ENCODE measurements around the gene REXO5.

Gene REXO5

DNA sequence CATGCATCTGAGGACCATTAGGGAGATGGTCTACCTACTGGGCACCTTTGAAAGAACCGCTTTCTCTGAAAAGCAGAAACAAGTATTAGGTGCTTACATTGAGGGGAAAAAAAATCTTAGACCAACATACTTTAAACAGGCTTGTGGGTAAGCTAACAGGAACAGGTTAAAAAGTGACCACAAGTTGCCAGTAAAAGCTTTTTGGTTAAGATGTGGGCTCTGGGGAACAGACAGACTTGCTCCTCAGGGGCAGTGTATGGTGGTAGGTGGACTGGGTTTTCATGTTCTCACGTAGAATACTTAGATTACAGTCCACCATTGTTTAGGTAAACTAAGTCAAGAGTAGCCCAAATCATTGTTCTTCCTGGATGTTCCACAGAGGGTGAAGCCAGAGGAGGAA lies 41.2 kb downstream of the REXO5 start:
- Mint-ChIP-seq H3K27ac (peak overlapping the region in 1 of 3 experiments; percentile 52), H3K27me3 (ENCODE audit: low read depth) (no peaks in the 10 kb centered on the region), H3K9me3 (no peaks in the 10 kb centered on the region), H3K4me1 (peaks cover 24% of the 10 kb centered on the region), H3K4me3 (no peak overlapping the region), H3K36me3 (ENCODE audit: low read depth) (peaks cover 15% of the 10 kb centered on the region)
- TF ChIP-seq, protein P1, sequence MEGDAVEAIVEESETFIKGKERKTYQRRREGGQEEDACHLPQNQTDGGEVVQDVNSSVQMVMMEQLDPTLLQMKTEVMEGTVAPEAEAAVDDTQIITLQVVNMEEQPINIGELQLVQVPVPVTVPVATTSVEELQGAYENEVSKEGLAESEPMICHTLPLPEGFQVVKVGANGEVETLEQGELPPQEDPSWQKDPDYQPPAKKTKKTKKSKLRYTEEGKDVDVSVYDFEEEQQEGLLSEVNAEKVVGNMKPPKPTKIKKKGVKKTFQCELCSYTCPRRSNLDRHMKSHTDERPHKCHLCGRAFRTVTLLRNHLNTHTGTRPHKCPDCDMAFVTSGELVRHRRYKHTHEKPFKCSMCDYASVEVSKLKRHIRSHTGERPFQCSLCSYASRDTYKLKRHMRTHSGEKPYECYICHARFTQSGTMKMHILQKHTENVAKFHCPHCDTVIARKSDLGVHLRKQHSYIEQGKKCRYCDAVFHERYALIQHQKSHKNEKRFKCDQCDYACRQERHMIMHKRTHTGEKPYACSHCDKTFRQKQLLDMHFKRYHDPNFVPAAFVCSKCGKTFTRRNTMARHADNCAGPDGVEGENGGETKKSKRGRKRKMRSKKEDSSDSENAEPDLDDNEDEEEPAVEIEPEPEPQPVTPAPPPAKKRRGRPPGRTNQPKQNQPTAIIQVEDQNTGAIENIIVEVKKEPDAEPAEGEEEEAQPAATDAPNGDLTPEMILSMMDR (IDR thresholded peaks at IDR 0.05; ENCODE audit: unreplicated experiment in 3 of 3) = no peak

DNA sequence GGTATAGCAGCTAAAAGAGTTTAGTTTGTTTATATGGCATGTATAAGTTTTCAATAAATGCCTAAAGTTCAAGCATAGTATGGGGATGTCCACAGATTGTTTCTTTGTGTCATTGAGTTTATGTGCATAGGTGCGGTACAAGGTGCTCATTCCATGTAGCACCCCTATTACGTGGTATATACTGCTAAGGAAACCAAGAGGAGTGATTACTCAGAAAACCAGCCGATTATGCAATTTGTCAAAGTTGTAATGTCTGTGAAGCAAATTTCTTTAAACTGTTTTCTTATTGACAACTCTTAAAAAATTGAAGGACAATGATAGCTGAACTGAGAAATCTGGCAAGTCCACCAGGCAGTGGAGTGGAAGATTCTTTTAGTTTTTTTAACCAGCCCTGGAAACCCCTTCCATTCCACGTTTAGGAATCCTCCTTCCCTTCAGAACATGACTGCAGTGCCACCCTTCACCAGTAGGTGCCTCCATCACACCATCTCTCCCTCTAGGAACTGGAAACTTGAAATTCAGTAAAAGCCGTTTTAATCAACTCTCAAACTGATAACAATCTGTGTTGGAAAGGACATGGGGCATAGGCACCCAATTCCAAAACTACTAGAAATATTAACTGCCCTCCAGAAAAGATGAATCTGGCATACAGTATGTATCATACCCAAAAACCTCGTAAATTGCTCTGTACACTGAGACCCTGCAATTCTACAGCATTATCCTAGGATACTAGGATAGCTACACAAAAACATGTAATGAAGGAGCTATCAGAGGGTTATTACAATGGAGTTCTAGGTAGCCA lies 43.5 kb downstream of the REXO5 start:
- no peaks in the 10 kb centered on the region for H3K9me3 Mint-ChIP-seq
- no peaks in the 10 kb centered on the region for H3K27me3 Mint-ChIP-seq (ENCODE audit: low read depth)
- H3K4me3 Mint-ChIP-seq = no peak overlapping the region
- peak overlapping the region; percentile 14 to 92 (median 91) for H3K27ac Mint-ChIP-seq
- H3K4me1 Mint-ChIP-seq = peaks cover 30% of the 10 kb centered on the region
- H3K36me3 Mint-ChIP-seq (ENCODE audit: low read depth) = peaks cover 18% of the 10 kb centered on the region
- TF ChIP-seq, protein P1 (IDR thresholded peaks at IDR 0.05; ENCODE audit: unreplicated experiment in 3 of 3) = peak; percentile 96 to 97 (median 97)

DNA sequence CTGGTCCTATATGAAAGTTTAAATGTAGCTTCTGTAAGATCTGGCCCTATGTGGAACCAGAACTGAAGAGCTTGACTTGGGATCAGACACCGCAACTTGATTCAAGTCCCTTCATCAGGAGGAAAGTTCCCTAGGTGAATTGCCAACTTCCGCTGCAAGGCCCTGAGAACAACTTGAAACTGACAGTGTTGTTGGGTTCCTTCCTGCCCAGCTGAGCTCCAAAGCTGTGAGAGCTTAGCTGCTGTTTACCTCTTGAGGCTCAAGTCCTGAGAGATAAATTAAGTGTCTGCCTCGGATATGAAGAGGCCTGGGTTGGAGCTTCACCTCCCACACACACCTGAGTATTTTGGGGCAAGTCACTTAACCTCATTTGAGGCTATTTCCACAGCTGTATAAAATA lies 44.7 kb downstream of the REXO5 start:
- no peaks in the 10 kb centered on the region for H3K27me3 Mint-ChIP-seq (ENCODE audit: low read depth)
- H3K27ac Mint-ChIP-seq = peak overlapping the region; percentile 84 to 92 (median 91)
- TF ChIP-seq, protein P1 (IDR thresholded peaks at IDR 0.05; ENCODE audit: unreplicated experiment in 3 of 3) = no peak
- H3K36me3 Mint-ChIP-seq (ENCODE audit: low read depth) = peaks cover 26% of the 10 kb centered on the region
- H3K4me3 Mint-ChIP-seq = no peak overlapping the region
- H3K4me1 Mint-ChIP-seq = peaks cover 30% of the 10 kb centered on the region
- H3K9me3 Mint-ChIP-seq = no peaks in the 10 kb centered on the region

DNA sequence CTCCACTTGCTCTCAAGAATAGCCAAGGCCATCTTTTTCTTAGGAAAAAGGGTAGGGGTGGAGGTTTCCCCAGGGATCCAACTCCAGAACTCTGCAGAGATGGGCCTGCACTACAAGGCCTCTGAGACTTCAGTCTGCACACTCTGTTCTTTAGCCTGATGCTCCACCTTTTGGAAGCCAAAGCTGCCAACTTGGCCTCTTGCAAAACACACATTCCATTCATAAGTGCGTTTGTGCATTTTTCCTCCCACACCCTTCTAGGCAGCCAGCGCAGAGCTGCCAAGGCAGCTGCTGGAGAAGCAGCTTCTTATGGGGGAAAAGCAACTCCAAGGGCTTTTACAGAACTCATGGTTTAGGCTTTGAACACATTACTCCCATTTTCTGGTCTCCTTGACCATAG lies 45.3 kb downstream of the REXO5 start:
- Mint-ChIP-seq H3K4me1 (peaks cover 30% of the 10 kb centered on the region), H3K9me3 (no peaks in the 10 kb centered on the region), H3K27ac (peak overlapping the region; percentile 84 to 92 (median 91)), H3K27me3 (ENCODE audit: low read depth) (no peaks in the 10 kb centered on the region), H3K4me3 (no peak overlapping the region), H3K36me3 (ENCODE audit: low read depth) (peaks cover 30% of the 10 kb centered on the region)
- TF ChIP-seq, protein P1 (IDR thresholded peaks at IDR 0.05; ENCODE audit: unreplicated experiment in 3 of 3) = no peak

DNA sequence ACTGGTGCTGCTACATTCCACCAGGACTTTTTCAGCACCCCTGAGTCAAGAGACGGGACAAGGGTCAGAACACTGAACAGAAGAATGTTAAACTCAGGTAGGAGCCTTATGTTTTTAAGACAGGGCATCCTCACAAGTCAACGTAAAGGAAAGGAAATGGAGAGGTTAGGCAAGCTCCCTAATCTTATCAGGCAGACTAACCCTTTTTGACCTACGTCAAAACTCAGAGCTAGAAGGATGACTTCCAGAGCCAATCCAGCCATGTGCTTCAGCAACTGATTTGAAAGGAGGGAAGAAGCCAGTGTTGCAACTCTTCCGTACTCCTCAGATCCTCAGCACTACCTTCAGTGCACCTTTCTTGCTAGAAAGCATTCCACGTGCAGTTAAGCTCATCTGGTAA lies 46.8 kb downstream of the REXO5 start:
- peaks cover 30% of the 10 kb centered on the region for H3K36me3 Mint-ChIP-seq (ENCODE audit: low read depth)
- no peaks in the 10 kb centered on the region for H3K9me3 Mint-ChIP-seq
- TF ChIP-seq, protein P1 (IDR thresholded peaks at IDR 0.05; ENCODE audit: unreplicated experiment in 3 of 3) = no peak
- H3K4me1 Mint-ChIP-seq = peaks cover 30% of the 10 kb centered on the region
- no peaks in the 10 kb centered on the region for H3K27me3 Mint-ChIP-seq (ENCODE audit: low read depth)
- peak overlapping the region in 2 of 3 experiments; percentile 71 to 92 for H3K27ac Mint-ChIP-seq
- H3K4me3 Mint-ChIP-seq = no peak overlapping the region

Measured in nephron (organoid).